ENCODE results near the gene SGTB. TPM values are rescaled to one million over a fixed set of nuclear protein-coding genes. Genes with fewer than 3 reads are reported as not detected.
A peak's percentile ranks its signal among the peaks of the same experiment; 100 is the strongest.

The SGTB gene
- total and polyA plus RNA-seq, 2 experiments from 2014 or later = 8.0 to 12.5 TPM

DNA sequence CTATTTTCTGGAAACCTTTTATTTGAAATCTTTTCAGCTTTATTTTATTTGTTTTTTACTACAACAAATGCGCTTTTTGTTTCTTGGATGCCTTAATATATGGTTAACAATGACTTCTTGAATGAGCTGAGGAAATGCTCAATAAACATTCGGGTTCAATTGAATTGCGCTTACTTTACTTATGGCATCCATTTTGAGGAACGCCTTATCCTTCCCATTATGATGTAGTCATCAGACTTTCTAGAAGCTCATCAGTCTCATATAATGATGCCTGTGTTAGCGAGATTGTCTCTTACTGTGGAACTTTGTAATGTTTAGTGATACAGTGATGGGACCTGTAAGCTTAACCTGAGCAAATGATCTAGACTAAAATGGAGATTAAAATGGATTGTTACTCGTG is 96.2 kb downstream of the SGTB start:
- Histone ChIP-seq H3K4me1 (ENCODE audit: insufficient read depth) (peaks cover 6% of the 10 kb centered on the region; the same call in 1 of the 2 replicates), H3K27ac (ENCODE audit: low read depth) (peak overlapping the region; percentile 12; the same call in 1 of the 2 replicates), H2AFZ (no peak overlapping the region), H3F3A (replicated peaks; ENCODE audit: low read depth) (no peaks in the 10 kb centered on the region), H3K79me2 (replicated peaks; ENCODE audit: insufficient read depth) (peaks cover 82% of the 10 kb centered on the region), H3K27me3 (ENCODE audit: insufficient read depth) (no peaks in the 10 kb centered on the region), H3K9me2 (ENCODE audit: insufficient read depth) (no peaks in the 10 kb centered on the region), H3K4me2 (peak overlapping the region; percentile 88), H4K20me1 (replicated peaks; ENCODE audit: insufficient read depth) (no peaks in the 10 kb centered on the region; the same call in 1 of the 2 replicates), H3K4me3 (peak overlapping the region; percentile 76), H3K36me3 (ENCODE audit: insufficient read depth) (peaks cover 6% of the 10 kb centered on the region)
- no peak overlapping the region for H3K27ac Mint-ChIP-seq
- ATAC-seq (no peak), DNase-seq (ENCODE audit: low spot score) (peak; percentile 13)
- no peak for TF ChIP-seq EZH2phosphoT487 (IDR thresholded peaks at IDR 0.05; ENCODE audit: unreplicated experiment)
- no peak for TF ChIP-seq ZNF114 (CRISPR knock-in tag; IDR thresholded peaks at IDR 0.05)
- no peak for TF ChIP-seq EZH2 (IDR thresholded peaks at IDR 0.05; ENCODE audit: low read depth, unreplicated experiment)
- no peak for TF ChIP-seq STAT1 (IDR thresholded peaks at IDR 0.05; ENCODE audit: unreplicated experiment)
- TF ChIP-seq JUNB (IDR thresholded peaks at IDR 0.05; ENCODE audit: unreplicated experiment) = no peak
- TF ChIP-seq, protein P1, sequence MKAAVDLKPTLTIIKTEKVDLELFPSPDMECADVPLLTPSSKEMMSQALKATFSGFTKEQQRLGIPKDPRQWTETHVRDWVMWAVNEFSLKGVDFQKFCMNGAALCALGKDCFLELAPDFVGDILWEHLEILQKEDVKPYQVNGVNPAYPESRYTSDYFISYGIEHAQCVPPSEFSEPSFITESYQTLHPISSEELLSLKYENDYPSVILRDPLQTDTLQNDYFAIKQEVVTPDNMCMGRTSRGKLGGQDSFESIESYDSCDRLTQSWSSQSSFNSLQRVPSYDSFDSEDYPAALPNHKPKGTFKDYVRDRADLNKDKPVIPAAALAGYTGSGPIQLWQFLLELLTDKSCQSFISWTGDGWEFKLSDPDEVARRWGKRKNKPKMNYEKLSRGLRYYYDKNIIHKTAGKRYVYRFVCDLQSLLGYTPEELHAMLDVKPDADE (IDR thresholded peaks at IDR 0.05) = no peak
- TF ChIP-seq, protein P2, sequence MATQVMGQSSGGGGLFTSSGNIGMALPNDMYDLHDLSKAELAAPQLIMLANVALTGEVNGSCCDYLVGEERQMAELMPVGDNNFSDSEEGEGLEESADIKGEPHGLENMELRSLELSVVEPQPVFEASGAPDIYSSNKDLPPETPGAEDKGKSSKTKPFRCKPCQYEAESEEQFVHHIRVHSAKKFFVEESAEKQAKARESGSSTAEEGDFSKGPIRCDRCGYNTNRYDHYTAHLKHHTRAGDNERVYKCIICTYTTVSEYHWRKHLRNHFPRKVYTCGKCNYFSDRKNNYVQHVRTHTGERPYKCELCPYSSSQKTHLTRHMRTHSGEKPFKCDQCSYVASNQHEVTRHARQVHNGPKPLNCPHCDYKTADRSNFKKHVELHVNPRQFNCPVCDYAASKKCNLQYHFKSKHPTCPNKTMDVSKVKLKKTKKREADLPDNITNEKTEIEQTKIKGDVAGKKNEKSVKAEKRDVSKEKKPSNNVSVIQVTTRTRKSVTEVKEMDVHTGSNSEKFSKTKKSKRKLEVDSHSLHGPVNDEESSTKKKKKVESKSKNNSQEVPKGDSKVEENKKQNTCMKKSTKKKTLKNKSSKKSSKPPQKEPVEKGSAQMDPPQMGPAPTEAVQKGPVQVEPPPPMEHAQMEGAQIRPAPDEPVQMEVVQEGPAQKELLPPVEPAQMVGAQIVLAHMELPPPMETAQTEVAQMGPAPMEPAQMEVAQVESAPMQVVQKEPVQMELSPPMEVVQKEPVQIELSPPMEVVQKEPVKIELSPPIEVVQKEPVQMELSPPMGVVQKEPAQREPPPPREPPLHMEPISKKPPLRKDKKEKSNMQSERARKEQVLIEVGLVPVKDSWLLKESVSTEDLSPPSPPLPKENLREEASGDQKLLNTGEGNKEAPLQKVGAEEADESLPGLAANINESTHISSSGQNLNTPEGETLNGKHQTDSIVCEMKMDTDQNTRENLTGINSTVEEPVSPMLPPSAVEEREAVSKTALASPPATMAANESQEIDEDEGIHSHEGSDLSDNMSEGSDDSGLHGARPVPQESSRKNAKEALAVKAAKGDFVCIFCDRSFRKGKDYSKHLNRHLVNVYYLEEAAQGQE (IDR thresholded peaks at IDR 0.05; ENCODE audit: unreplicated experiment) = no peak
- TF ChIP-seq, protein P3, sequence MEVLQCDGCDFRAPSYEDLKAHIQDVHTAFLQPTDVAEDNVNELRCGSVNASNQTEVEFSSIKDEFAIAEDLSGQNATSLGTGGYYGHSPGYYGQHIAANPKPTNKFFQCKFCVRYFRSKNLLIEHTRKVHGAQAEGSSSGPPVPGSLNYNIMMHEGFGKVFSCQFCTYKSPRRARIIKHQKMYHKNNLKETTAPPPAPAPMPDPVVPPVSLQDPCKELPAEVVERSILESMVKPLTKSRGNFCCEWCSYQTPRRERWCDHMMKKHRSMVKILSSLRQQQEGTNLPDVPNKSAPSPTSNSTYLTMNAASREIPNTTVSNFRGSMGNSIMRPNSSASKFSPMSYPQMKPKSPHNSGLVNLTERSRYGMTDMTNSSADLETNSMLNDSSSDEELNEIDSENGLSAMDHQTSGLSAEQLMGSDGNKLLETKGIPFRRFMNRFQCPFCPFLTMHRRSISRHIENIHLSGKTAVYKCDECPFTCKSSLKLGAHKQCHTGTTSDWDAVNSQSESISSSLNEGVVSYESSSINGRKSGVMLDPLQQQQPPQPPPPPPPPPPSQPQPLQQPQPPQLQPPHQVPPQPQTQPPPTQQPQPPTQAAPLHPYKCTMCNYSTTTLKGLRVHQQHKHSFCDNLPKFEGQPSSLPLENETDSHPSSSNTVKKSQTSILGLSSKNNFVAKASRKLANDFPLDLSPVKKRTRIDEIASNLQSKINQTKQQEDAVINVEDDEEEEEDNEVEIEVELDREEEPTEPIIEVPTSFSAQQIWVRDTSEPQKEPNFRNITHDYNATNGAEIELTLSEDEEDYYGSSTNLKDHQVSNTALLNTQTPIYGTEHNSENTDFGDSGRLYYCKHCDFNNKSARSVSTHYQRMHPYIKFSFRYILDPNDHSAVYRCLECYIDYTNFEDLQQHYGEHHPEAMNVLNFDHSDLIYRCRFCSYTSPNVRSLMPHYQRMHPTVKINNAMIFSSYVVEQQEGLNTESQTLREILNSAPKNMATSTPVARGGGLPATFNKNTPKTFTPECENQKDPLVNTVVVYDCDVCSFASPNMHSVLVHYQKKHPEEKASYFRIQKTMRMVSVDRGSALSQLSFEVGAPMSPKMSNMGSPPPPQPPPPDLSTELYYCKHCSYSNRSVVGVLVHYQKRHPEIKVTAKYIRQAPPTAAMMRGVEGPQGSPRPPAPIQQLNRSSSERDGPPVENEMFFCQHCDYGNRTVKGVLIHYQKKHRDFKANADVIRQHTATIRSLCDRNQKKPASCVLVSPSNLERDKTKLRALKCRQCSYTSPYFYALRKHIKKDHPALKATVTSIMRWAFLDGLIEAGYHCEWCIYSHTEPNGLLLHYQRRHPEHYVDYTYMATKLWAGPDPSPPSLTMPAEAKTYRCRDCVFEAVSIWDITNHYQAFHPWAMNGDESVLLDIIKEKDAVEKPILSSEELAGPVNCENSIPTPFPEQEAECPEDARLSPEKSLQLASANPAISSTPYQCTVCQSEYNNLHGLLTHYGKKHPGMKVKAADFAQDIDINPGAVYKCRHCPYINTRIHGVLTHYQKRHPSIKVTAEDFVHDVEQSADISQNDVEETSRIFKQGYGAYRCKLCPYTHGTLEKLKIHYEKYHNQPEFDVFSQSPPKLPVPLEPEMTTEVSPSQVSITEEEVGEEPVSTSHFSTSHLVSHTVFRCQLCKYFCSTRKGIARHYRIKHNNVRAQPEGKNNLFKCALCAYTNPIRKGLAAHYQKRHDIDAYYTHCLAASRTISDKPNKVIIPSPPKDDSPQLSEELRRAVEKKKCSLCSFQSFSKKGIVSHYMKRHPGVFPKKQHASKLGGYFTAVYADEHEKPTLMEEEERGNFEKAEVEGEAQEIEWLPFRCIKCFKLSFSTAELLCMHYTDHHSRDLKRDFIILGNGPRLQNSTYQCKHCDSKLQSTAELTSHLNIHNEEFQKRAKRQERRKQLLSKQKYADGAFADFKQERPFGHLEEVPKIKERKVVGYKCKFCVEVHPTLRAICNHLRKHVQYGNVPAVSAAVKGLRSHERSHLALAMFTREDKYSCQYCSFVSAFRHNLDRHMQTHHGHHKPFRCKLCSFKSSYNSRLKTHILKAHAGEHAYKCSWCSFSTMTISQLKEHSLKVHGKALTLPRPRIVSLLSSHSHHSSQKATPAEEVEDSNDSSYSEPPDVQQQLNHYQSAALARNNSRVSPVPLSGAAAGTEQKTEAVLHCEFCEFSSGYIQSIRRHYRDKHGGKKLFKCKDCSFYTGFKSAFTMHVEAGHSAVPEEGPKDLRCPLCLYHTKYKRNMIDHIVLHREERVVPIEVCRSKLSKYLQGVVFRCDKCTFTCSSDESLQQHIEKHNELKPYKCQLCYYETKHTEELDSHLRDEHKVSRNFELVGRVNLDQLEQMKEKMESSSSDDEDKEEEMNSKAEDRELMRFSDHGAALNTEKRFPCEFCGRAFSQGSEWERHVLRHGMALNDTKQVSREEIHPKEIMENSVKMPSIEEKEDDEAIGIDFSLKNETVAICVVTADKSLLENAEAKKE (CRISPR knock-in tag; IDR thresholded peaks at IDR 0.05) = no peak
- TF ChIP-seq, protein P4, sequence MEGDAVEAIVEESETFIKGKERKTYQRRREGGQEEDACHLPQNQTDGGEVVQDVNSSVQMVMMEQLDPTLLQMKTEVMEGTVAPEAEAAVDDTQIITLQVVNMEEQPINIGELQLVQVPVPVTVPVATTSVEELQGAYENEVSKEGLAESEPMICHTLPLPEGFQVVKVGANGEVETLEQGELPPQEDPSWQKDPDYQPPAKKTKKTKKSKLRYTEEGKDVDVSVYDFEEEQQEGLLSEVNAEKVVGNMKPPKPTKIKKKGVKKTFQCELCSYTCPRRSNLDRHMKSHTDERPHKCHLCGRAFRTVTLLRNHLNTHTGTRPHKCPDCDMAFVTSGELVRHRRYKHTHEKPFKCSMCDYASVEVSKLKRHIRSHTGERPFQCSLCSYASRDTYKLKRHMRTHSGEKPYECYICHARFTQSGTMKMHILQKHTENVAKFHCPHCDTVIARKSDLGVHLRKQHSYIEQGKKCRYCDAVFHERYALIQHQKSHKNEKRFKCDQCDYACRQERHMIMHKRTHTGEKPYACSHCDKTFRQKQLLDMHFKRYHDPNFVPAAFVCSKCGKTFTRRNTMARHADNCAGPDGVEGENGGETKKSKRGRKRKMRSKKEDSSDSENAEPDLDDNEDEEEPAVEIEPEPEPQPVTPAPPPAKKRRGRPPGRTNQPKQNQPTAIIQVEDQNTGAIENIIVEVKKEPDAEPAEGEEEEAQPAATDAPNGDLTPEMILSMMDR (conservative IDR thresholded peaks at IDR 0.05; ENCODE audit: low read depth in 2 of 2) = no peak
- TF ChIP-seq POLR2AphosphoS5 (IDR thresholded peaks at IDR 0.05; ENCODE audit: low read depth) = no peak
- TF ChIP-seq NANOG (IDR thresholded peaks at IDR 0.05; ENCODE audit: borderline replicate concordance) = no peak
- TF ChIP-seq CREB1 (CRISPR knock-in tag; IDR thresholded peaks at IDR 0.05; ENCODE audit: low read depth) = no peak
- no peak for TF ChIP-seq ZNF331 (CRISPR knock-in tag; IDR thresholded peaks at IDR 0.05; ENCODE audit: low read depth)
- peaks cover 4% of the 10 kb centered on the region for H3K27me3 Mint-ChIP-seq (ENCODE audit: insufficient read depth, low read depth, poor library complexity)
- H3K4me1 Mint-ChIP-seq = peaks cover 5% of the 10 kb centered on the region
- peaks cover 3% of the 10 kb centered on the region; the same call in 1 of the 3 replicates for H3K36me3 Mint-ChIP-seq (ENCODE audit: low read depth)
- H3K4me3 Mint-ChIP-seq = peak overlapping the region; percentile 98
- H3K9me3 Mint-ChIP-seq = no peaks in the 10 kb centered on the region

Data from GM23338 (cell line).